ENCODE data around the gene GRK5. TPM values are rescaled to one million over a fixed set of nuclear protein-coding genes. Genes with fewer than 3 reads are reported as not detected.

GRK5 gene
- 11.3 to 14.6 TPM (median 13.4 TPM) in 5 replicates for total RNA-seq (2022; extraction: Qiagen RNA extraction; ENCODE audit: low read depth)

DNA sequence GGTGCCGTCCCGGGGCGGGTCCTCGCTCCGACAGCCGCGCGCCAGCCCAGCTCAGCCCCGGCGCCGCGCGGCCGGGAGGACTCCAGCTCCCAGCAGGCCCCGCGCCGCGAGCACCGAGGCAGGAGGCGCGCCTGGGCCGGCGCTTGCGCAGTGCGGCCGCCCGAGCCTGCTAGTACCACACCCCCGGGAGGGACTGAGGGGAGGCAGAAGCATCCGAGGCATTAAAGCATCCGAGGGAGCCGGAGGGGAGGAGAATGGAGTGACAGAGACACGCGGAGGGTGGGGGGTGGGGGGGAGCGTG lies at the start of gene GRK5:
TSS of gene GRK5 (plus strand) at position 206 of the 301 bp plus-strand sequence. CDS start 347 bp downstream, outside the sequence.

DNA sequence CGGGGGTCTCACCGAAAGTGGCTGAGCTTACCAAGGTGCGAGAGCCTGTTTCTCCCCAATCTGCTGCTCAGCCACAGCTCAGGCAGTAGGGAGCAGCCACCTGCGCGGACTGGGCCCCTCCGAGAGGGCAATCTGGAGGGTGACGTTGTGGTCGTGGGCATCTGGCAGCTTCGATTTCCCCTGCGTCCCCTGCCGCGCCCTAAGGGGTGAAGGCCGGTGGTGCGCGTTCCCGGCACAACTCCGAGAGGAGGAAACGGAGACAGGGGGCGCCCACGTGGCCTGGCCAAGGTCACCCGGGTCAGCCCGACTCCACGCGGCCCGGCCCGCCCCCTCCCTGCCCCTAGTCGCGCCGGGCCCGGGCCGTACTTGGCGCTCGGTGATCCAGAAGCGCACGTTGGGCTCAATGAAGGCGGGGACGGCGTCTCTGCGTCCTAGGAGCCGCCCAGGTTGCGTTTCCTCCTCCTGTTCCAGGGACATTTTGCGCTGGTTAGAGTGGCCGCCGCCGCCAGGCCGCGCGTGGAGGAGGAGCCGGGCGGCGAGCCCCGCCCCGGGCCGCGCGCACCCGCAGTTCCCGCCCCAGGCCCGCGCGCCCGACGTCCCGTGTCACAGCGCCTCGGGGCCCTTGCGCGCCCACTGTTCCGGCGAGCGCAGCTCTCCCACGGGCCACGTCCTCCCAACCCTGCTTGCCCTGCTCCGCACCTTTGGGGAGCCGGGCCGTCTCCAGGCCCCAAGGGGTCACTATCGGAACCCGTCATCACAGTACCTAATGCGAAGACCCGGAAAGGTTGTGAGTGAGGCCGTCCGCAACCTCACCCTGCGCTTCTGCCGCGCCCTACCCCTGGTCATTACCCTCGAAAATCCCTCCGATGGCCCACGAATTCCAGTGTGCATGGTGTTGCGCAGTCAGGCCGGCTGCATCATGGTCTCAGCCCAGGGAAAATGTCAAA lies 41.9 kb upstream of the GRK5 start, which contains the start of gene SFXN4:
TSS of gene SFXN4 (minus strand) at position 544 of the 947 bp plus-strand sequence. CDS start at position 477, 67 bp downstream.

DNA sequence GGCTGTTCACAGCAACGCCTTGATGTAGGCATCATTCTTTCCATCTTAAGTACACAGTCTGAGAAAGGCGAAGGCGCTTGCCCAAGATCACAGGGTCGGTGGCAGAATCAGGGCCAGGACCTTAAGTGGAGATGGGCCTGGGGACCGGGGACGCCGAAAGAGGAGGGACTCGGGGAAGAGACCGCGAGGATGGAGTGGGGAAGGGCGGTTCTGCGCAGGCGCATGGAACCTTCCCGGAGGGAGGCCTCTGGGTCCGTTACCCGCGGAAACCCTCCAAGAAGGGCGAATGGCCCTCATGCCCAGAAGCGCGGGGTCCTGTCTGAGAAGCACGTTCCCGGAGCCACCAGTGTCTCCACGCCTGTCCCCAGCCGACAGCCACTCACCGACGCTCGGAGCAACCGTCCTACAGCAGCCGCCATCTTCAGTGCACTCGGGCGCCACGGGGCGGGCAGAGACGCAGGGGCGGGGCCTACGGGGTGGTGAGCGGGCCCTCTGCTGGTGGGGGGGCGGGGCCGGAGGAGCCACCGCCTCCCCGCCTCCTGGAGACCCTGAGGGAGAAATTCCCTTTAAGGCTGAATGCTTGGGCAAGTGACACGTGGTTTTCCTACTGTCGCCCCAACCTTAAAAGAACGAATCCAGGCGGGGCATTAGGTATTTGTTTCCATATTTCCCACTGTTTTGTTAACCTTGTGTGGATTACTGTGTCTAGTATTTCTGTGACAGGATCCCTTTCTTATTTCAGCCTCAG lies 28.8 kb upstream of the GRK5 start, which contains the start of gene PRDX3:
TSS of gene PRDX3 (minus strand) at position 441 of the 748 bp plus-strand sequence. CDS start at position 419, 22 bp downstream.

Other genes with a start within 250 kb of the GRK5 start
- 2.4 to 3.1 TPM (median 2.8 TPM) in 5 replicates for gene NANOS1, start 177.9 kb upstream of the GRK5 start, total RNA-seq (2022; extraction: Qiagen RNA extraction; ENCODE audit: low read depth)
- gene EIF3A, start 126.8 kb upstream of the GRK5 start, total RNA-seq (2022; extraction: Qiagen RNA extraction; ENCODE audit: low read depth) = 136 to 163 TPM (median 156 TPM) in 5 replicates
- 47.7 to 60.1 TPM (median 58.7 TPM) in 5 replicates for gene DENND10, start 103.5 kb upstream of the GRK5 start, total RNA-seq (2022; extraction: Qiagen RNA extraction; ENCODE audit: low read depth)
- gene SFXN4, start 41.9 kb upstream of the GRK5 start, total RNA-seq (2022; extraction: Qiagen RNA extraction; ENCODE audit: low read depth) = 46.0 to 53.8 TPM (median 51.0 TPM) in 5 replicates
- gene PRDX3, start 28.8 kb upstream of the GRK5 start, total RNA-seq (2022; extraction: Qiagen RNA extraction; ENCODE audit: low read depth) = 281 to 353 TPM (median 322 TPM) in 5 replicates

Data from A549 treated with DMSO at 1 μM for 4 hours (cell line).